Caco-2 (cell line): ENCODE measurements around the gene CAND1. TPM values are rescaled to one million over a fixed set of nuclear protein-coding genes. Genes with fewer than 3 reads are reported as not detected.

Experiments used
- BruUV-seq: library from RNA; stranded (reverse); fragments of 400-500 nt; replicated peaks from 2 replicates; lab custom pipeline; 2021; lab: Mats Ljungman, UMichigan
- CTCF ChIA-PET: fragments of 300-600 bp; sonication (Branson Sonifier 250); formaldehyde crosslinking; loops from one replicate; lab custom pipeline; 2022; ENCODE audit warnings: antibody characterized with exemption; lab: Charles Lee
- POLR2A ChIA-PET: fragments of 300-600 bp; sonication (Branson Sonifier 250); formaldehyde crosslinking; loops from one replicate; lab custom pipeline; 2022; ENCODE audit warnings: antibody characterized with exemption; lab: Charles Lee
- DNase-seq, 2 experiments: peaks; one replicate each; pipeline versions ENCODE4 v3.0.0 to v3.0.0-alpha.2; 2020 to 2022
- H3K27me3 ChIP-seq: replicated peaks from 2 replicates; pipeline ENCODE4 v1.6.0; 2011; ENCODE audit warnings: low read length; ENCODE audit not compliant: control insufficient read depth, insufficient read depth
- H3K36me3 ChIP-seq: 2 replicates; pipeline ENCODE4 v1.5.1; 2011; ENCODE audit warnings: low read length; ENCODE audit not compliant: control insufficient read depth, insufficient read depth
- H3K4me1 ChIP-seq: fragments of 250-450 bp; sonication (Bioruptor Pico); 2 replicates; pipeline ENCODE4 v1.5.1; 2020; ENCODE audit warnings: mild to moderate bottlenecking
- H3K4me3 ChIP-seq: 2 replicates; pipeline ENCODE4 v1.5.1; 2011; ENCODE audit warnings: low read depth, mild to moderate bottlenecking, control low read depth, low read length
- H3K9me3 ChIP-seq: fragments of 250-450 bp; sonication (Bioruptor Pico); 2 replicates; pipeline ENCODE4 v1.5.1; 2020; ENCODE audit warnings: mild to moderate bottlenecking, moderate library complexity
- H3K27ac Mint-ChIP-seq: one replicate; pipeline ENCODE4 v1.8.0; 2022; ENCODE audit warnings: mixed read lengths; ENCODE audit not compliant: unreplicated experiment
- H3K27me3 Mint-ChIP-seq: one replicate; pipeline ENCODE4 v1.8.0; 2022; ENCODE audit warnings: mixed read lengths; ENCODE audit not compliant: insufficient read depth, unreplicated experiment
- H3K36me3 Mint-ChIP-seq: one replicate; pipeline ENCODE4 v1.8.0; 2022; ENCODE audit warnings: mild to moderate bottlenecking, mixed read lengths; ENCODE audit not compliant: insufficient read depth, unreplicated experiment
- H3K4me1 Mint-ChIP-seq: one replicate; pipeline ENCODE4 v1.8.0; 2022; ENCODE audit warnings: low read depth, mixed read lengths; ENCODE audit not compliant: unreplicated experiment
- H3K4me3 Mint-ChIP-seq: one replicate; pipeline ENCODE4 v1.8.0; 2022; ENCODE audit warnings: mild to moderate bottlenecking, moderate library complexity, mixed read lengths; ENCODE audit not compliant: unreplicated experiment
- H3K9me3 Mint-ChIP-seq: one replicate; pipeline ENCODE4 v1.8.0; 2022; ENCODE audit warnings: mixed read lengths; ENCODE audit not compliant: unreplicated experiment
- CTCF ChIP-seq, 2 experiments: fragments of 200-600 bp in 1 of 2; IDR thresholded peaks; 1 replicate in 1 of 2; 2 replicates in 1 of 2; pipeline versions ENCODE4 v1.5.1 to v1.8.0; 2011 to 2022; ENCODE audit warnings: antibody characterized with exemption in 1 of 2, control low read depth in 1 of 2, inconsistent platforms in 1 of 2, low read depth in 1 of 2, low read length in 1 of 2, mild to moderate bottlenecking in 1 of 2, moderate library complexity in 1 of 2; ENCODE audit not compliant: insufficient read depth in 1 of 2, severe bottlenecking in 1 of 2, unreplicated experiment in 1 of 2
- intact Hi-C: fragments of 100-400 bp; cut with micrococcal nuclease; formaldehyde crosslinking; loops from one replicate; pipeline ENCODE4 v1.10.0; 2022; ENCODE audit not compliant: unreplicated experiment
- total RNA-seq: library from RNA; stranded (reverse); gene quantifications from 2 replicates; pipeline ENCODE4 v1.2.3, GENCODE V29; 2022

Gene CAND1
- total RNA-seq, 1 experiment from 2014 or later, result 148 TPM

- H3K4me1 ChIP-seq, result no peaks in the 10 kb centered on the region
- Mint-ChIP-seq H3K9me3 (no peaks in the 10 kb centered on the region), H3K4me1 (no peaks in the 10 kb centered on the region), H3K27me3 (no peaks in the 10 kb centered on the region), H3K4me3 (no peak overlapping the region), H3K36me3 (no peaks in the 10 kb centered on the region), H3K27ac (no peak overlapping the region)
- no peak for DNase-seq
- H3K9me3 ChIP-seq, result no peaks in the 10 kb centered on the region; the same call in 1 of the 2 replicates
- H3K4me3 ChIP-seq, result no peak overlapping the region
- CTCF ChIA-PET, result no interaction called here
- no peak for TF ChIP-seq CTCF (IDR thresholded peaks at IDR 0.05; ENCODE audit: insufficient read depth in 1 of 2, low read depth in 1 of 2, low read length in 1 of 2, severe bottlenecking in 1 of 2, unreplicated experiment in 1 of 2)
- no peaks in the 10 kb centered on the region for H3K27me3 ChIP-seq
- POLR2A ChIA-PET, result no interaction called here
- no TSS peak for BruUV-seq
- intact Hi-C loops, result no loop called here
- no peaks in the 10 kb centered on the region for H3K36me3 ChIP-seq
Measured at GRCh38 chr12:67331828-67332227, 62.7 kb downstream of the CAND1 start.

DNA sequence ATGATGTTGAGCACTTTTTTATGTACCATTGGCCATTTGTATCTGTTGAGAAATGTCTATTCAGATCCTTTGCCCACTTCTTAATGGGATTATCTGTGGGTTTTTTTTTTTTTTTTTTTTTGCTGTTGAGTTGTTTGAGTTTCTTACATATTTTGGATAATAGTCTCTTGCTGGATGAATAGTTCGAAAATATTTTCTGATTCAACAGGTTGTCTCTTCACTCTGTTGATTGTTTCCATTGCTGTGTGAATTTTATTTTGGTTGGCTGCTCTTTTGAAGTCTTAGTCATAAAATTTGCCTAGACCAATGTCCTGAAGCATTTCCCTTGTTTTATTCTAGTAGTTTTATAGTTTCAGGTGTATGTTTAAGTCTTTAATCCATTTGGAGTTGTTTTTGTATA lies 64.5 kb downstream of the CAND1 start:
- ChIA-PET CTCF (no interaction called here), POLR2A (no interaction called here)
- no peak for DNase-seq
- Histone ChIP-seq H3K9me3 (peaks cover 1% of the 10 kb centered on the region), H3K27me3 (no peaks in the 10 kb centered on the region), H3K36me3 (no peaks in the 10 kb centered on the region), H3K4me3 (no peak overlapping the region), H3K4me1 (no peaks in the 10 kb centered on the region)
- H3K4me1 Mint-ChIP-seq, result no peaks in the 10 kb centered on the region
- H3K36me3 Mint-ChIP-seq, result no peaks in the 10 kb centered on the region
- no peaks in the 10 kb centered on the region for H3K27me3 Mint-ChIP-seq
- no TSS peak for BruUV-seq
- TF ChIP-seq CTCF (IDR thresholded peaks at IDR 0.05; ENCODE audit: insufficient read depth in 1 of 2, low read depth in 1 of 2, low read length in 1 of 2, severe bottlenecking in 1 of 2, unreplicated experiment in 1 of 2), result no peak
- intact Hi-C loops, result no loop called here
- no peak overlapping the region for H3K27ac Mint-ChIP-seq
- H3K9me3 Mint-ChIP-seq, result no peaks in the 10 kb centered on the region
- H3K4me3 Mint-ChIP-seq, result no peak overlapping the region

- H3K4me1 Mint-ChIP-seq, result no peaks in the 10 kb centered on the region
- CTCF ChIA-PET, result no interaction called here
- intact Hi-C loops, result no loop called here
- POLR2A ChIA-PET, result no interaction called here
- no peak for TF ChIP-seq CTCF (IDR thresholded peaks at IDR 0.05; ENCODE audit: insufficient read depth in 1 of 2, low read depth in 1 of 2, low read length in 1 of 2, severe bottlenecking in 1 of 2, unreplicated experiment in 1 of 2)
- no peak overlapping the region for H3K27ac Mint-ChIP-seq
- no TSS peak for BruUV-seq
- Histone ChIP-seq H3K4me1 (no peaks in the 10 kb centered on the region), H3K27me3 (no peaks in the 10 kb centered on the region), H3K36me3 (no peaks in the 10 kb centered on the region), H3K9me3 (peaks cover 8% of the 10 kb centered on the region; the same call in 1 of the 2 replicates), H3K4me3 (no peak overlapping the region)
- H3K27me3 Mint-ChIP-seq, result no peaks in the 10 kb centered on the region
- H3K36me3 Mint-ChIP-seq, result no peaks in the 10 kb centered on the region
- no peak overlapping the region for H3K4me3 Mint-ChIP-seq
- no peak for DNase-seq
- H3K9me3 Mint-ChIP-seq, result no peaks in the 10 kb centered on the region
Measured at GRCh38 chr12:67338426-67338825, 69.3 kb downstream of the CAND1 start.
